T-cell (primary cell): Measurements from ENCODE around the gene ACAT1. TPM values are rescaled to one million over a fixed set of nuclear protein-coding genes. Genes with fewer than 3 reads are reported as not detected.

ENCODE experiments used
- ATAC-seq, 4 experiments: fragments of 200-7000 bp in 3 of 4; fragments of 150-1000 bp in 1 of 4; cut with Tn5 transposase; replicated peaks in 1 of 4; 1 replicate in 3 of 4; 2 replicates in 1 of 4; pipeline ENCODE4 v1.10.0; 2021; ENCODE audit warnings: moderate library complexity in 3 of 4, mild to moderate bottlenecking in 2 of 4, moderate number of reproducible peaks in 1 of 4
- CTCF ChIA-PET, 2 donors: fragments of 300-600 bp; sonication (Branson Sonifier 250); formaldehyde crosslinking; loops; one replicate each; lab custom pipeline; 2022; ENCODE audit warnings: antibody characterized with exemption in 2 of 2; lab: Charles Lee
- POLR2A ChIA-PET, 2 donors: fragments of 300-600 bp; sonication (Branson Sonifier 250); formaldehyde crosslinking; loops; one replicate each; lab custom pipeline; 2022; ENCODE audit warnings: antibody characterized with exemption in 2 of 2; lab: Charles Lee
- DNase-seq, 35 experiments: peaks; one replicate each; pipeline versions ENCODE4 v3.0.0 to v3.0.0-alpha.2; 2013 to 2023
- H3K27ac ChIP-seq: one replicate; pipeline ENCODE4 v1.5.1; 2013; ENCODE audit warnings: low read length
- H3K27me3 ChIP-seq, 2 experiments: replicated peaks in 1 of 2; 1 replicate in 1 of 2; 2 replicates in 1 of 2; pipeline versions ENCODE4 v1.6.1 to v1.7.0; 2013; ENCODE audit warnings: low read length in 1 of 2, mixed read lengths in 1 of 2; ENCODE audit not compliant: control insufficient read depth in 2 of 2, insufficient read depth in 2 of 2; ENCODE audit errors: extremely low read depth in 1 of 2
- H3K36me3 ChIP-seq, 2 donors: 1 replicate in 1 of 2; 2 replicates in 1 of 2; pipeline versions ENCODE4 v1.6.1 to v1.7.0; 2013; ENCODE audit warnings: low read length in 1 of 2; ENCODE audit not compliant: control insufficient read depth in 2 of 2, insufficient read depth in 1 of 2; ENCODE audit errors: extremely low read depth in 1 of 2
- H3K4me1 ChIP-seq, 2 experiments: 1 replicate in 1 of 2; 2 replicates in 1 of 2; pipeline versions ENCODE4 v1.6.1 to v1.7.0; 2013; ENCODE audit warnings: low read length in 2 of 2, mixed read lengths in 1 of 2; ENCODE audit not compliant: insufficient read depth in 2 of 2, control insufficient read depth in 1 of 2; ENCODE audit errors: extremely low read depth in 1 of 2
- H3K4me3 ChIP-seq, 2 donors: 1 replicate in 1 of 2; 2 replicates in 1 of 2; pipeline versions ENCODE4 v1.5.1 to v1.7.0; 2013; ENCODE audit warnings: mild to moderate bottlenecking in 2 of 2, low read length in 1 of 2, moderate library complexity in 1 of 2; ENCODE audit not compliant: control insufficient read depth in 1 of 2; ENCODE audit errors: extremely low read depth in 1 of 2
- H3K9me3 ChIP-seq: 2 replicates; pipeline ENCODE4 v1.7.0; 2013
- H3K27ac Mint-ChIP-seq, 2 donors: one replicate each; pipeline ENCODE4 v1.8.0; 2020 to 2021; ENCODE audit warnings: mild to moderate bottlenecking in 2 of 2, mixed read lengths in 2 of 2
- H3K27me3 Mint-ChIP-seq, 2 donors: one replicate each; pipeline ENCODE4 v1.8.0; 2021 to 2022; ENCODE audit warnings: mixed read lengths in 2 of 2
- H3K36me3 Mint-ChIP-seq: one replicate; pipeline ENCODE4 v1.8.0; 2021; ENCODE audit warnings: mixed read lengths
- H3K4me1 Mint-ChIP-seq, 3 donors: one replicate each; pipeline ENCODE4 v1.8.0; 2020 to 2022; ENCODE audit warnings: mixed read lengths in 3 of 3, mild to moderate bottlenecking in 1 of 3
- H3K4me3 Mint-ChIP-seq, 3 donors: one replicate each; pipeline ENCODE4 v1.8.0; 2020 to 2022; ENCODE audit warnings: mild to moderate bottlenecking in 3 of 3, mixed read lengths in 3 of 3, moderate library complexity in 3 of 3
- H3K9me3 Mint-ChIP-seq, 3 donors: one replicate each; pipeline ENCODE4 v1.8.0; 2020 to 2022; ENCODE audit warnings: mixed read lengths in 3 of 3
- WGBS: methylation state at CpG from one replicate; pipeline ENCODE4 v1.1.5; 2013; ENCODE audit warnings: missing lambda C conversion rate; ENCODE audit not compliant: insufficient coverage; 5-methylcytosine and 5-hydroxymethylcytosine counted together
- total RNA-seq, 35 experiments: library from RNA in 6 of 35; stranded (reverse) in 6 of 35; fragments of 120-200 nt in 1 of 35; gene quantifications; one replicate each; pipeline versions ENCODE4 v1.2.1 to v1.2.4 and lab custom pipeline; 2013 to 2026

The ACAT1 gene
- total RNA-seq, 5 donors from 2014 or later (not counting 1 experiment from before 2014, with no cell fraction given), result 19.0 to 29.5 (median 23.0) TPM

GRCh38 chr11:108196901-108197300, 75.5 kb downstream of the ACAT1 start:
- WGBS, result no CpG with 5 or more reads among the region's 3 CpGs
- DNase-seq (no peak), ATAC-seq (no peak)
- Mint-ChIP-seq H3K9me3 (no peaks in the 10 kb centered on the region), H3K36me3 (peaks cover 35% of the 10 kb centered on the region), H3K4me1 (peaks cover 46 to 66% (median 62%) of the 10 kb centered on the region in 3 donors), H3K27ac (peak overlapping the region; percentile 17 to 55), H3K4me3 (no peak overlapping the region), H3K27me3 (no peaks in the 10 kb centered on the region)
- peaks cover 0 to 30% of the 10 kb centered on the region in 2 experiments for H3K4me1 ChIP-seq
- ChIA-PET POLR2A (no interaction called here), CTCF (no interaction called here)
- no peak overlapping the region for H3K27ac ChIP-seq
- H3K4me3 ChIP-seq, result no peak overlapping the region
- H3K27me3 ChIP-seq, result no peaks in the 10 kb centered on the region
- no peaks in the 10 kb centered on the region for H3K9me3 ChIP-seq
- peaks cover 0 to 66% of the 10 kb centered on the region in 2 donors for H3K36me3 ChIP-seq

Other genes starting within 250 kb of the ACAT1 start
- under 1 TPM in 1 of 5 donors, not detected in 4; 0.13 TPM for gene RAB39A, start 193.1 kb upstream of the ACAT1 start, total RNA-seq
- gene CUL5, start 112.7 kb upstream of the ACAT1 start, total RNA-seq, result 10 to 100 TPM; 36.2 to 50.6 (median 42.7) TPM
- 10 to 100 TPM; 46.9 to 54.1 (median 49.1) TPM for gene NPAT, start 101.1 kb downstream of the ACAT1 start, total RNA-seq
- gene ATM, start 101.5 kb downstream of the ACAT1 start, total RNA-seq, result 100 to 1,000 TPM; 376 to 547 (median 410) TPM